PC-3 (cell line): ENCODE data around the gene ZNF879.

Experiments used
- EZH2phosphoT487 ChIP-seq: fragments of 300-600 bp; sonication (generic); IDR thresholded peaks from 2 replicates; pipeline ENCODE4 v1.6.1; 2018; ENCODE audit warnings: mild to moderate bottlenecking, antibody characterized with exemption, low read length, borderline replicate concordance
- TF ChIP-seq, protein P1 (sequence below): fragments of 300-600 bp; sonication (generic); conservative IDR thresholded peaks from 2 replicates; pipeline ENCODE4 v1.5.1; 2017; ENCODE audit warnings: antibody characterized with exemption, low read depth, mild to moderate bottlenecking, low read length

- TF ChIP-seq, protein P1, sequence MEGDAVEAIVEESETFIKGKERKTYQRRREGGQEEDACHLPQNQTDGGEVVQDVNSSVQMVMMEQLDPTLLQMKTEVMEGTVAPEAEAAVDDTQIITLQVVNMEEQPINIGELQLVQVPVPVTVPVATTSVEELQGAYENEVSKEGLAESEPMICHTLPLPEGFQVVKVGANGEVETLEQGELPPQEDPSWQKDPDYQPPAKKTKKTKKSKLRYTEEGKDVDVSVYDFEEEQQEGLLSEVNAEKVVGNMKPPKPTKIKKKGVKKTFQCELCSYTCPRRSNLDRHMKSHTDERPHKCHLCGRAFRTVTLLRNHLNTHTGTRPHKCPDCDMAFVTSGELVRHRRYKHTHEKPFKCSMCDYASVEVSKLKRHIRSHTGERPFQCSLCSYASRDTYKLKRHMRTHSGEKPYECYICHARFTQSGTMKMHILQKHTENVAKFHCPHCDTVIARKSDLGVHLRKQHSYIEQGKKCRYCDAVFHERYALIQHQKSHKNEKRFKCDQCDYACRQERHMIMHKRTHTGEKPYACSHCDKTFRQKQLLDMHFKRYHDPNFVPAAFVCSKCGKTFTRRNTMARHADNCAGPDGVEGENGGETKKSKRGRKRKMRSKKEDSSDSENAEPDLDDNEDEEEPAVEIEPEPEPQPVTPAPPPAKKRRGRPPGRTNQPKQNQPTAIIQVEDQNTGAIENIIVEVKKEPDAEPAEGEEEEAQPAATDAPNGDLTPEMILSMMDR = no peak
- TF ChIP-seq EZH2phosphoT487 = no peak
These were observed 31.2 kb upstream of the ZNF879 start for GRCh38 chr5:178992291-178992895.
